COLO668 (cell line): ENCODE data around the gene PCED1B.

Experiments
- DNase-seq: peaks from one replicate; lab custom pipeline; 2025; ENCODE audit not compliant: unreplicated experiment; lab: John Stamatoyannopoulos, UW

PCED1B gene

DNA sequence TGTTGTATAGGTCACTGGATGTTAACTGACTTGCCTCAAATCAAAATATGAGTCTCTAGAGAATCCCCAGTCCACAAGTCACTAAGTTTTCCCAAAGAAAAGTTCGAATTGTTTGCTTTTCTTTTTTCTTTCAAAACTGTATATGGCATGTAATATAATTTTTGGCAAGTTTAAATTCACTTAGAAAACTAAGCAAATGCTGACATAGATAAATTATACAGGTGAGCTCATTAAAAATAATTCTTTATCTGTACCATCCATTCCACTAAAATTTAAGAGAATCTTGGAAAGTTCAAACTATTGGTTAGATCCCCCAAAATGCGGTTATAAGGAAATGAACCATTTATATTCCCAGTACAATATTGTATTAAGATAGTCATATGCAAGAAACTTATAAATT, 145.9 kb downstream of the PCED1B start:
- DNase-seq, result no peak

DNA sequence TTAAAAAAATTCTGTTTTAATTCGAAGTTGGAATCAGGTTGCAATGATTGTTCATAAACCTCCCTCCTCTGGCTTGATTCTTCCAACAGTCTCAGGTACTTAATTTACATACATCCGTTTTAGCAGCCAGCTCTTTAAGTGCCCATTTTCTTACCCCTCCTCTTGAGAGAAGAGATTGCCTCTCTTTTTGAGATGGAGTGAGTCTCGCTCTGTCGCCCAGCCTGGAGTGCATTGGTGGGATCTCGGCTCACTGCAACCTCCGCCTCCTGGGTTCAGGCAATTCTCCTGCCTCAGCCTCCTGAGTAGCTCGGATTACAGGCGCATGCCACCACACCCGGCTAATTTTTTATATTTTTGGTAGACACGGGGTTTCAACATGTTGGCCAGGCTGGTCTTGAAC, 146.8 kb downstream of the PCED1B start:
- DNase-seq, result no peak

DNA sequence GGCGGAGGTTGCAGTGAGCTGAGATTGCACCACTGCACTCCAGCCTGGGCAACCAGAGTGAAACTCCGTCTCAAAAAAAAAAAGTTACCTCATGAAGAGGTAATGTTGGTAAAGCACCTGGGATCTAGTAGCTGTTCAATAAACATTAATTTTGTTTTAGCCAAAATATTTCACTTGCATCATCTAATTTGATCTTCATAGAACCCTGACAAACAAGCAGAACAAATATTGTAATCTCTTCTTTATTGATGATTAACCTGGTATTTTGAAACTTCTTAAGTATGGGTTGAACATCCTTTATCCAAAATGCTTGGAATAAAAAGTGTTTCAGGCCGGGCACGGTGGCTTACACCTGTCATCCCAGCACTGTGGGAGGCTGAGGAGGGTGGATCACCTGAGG, 149.4 kb downstream of the PCED1B start:
- DNase-seq, result no peak

DNA sequence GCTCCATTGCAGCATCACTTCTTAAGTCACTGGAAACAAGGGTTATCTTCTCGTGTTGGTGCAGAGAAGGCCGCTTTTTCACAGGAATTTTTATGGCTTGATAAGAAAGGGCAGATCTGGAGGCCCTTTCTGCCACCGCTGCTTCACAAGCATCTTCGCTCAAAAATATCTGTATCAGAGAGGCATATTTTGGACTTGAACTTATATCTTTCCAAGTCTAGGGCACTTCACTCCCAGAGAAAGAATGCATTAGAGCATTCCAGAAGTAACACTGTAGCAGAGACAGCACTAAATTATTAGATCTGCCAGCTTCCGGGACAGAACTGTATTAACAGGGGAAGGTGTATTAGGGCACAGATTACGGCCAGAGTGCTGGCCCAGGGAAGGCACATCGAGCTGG, 152.0 kb downstream of the PCED1B start:
- no peak for DNase-seq

DNA sequence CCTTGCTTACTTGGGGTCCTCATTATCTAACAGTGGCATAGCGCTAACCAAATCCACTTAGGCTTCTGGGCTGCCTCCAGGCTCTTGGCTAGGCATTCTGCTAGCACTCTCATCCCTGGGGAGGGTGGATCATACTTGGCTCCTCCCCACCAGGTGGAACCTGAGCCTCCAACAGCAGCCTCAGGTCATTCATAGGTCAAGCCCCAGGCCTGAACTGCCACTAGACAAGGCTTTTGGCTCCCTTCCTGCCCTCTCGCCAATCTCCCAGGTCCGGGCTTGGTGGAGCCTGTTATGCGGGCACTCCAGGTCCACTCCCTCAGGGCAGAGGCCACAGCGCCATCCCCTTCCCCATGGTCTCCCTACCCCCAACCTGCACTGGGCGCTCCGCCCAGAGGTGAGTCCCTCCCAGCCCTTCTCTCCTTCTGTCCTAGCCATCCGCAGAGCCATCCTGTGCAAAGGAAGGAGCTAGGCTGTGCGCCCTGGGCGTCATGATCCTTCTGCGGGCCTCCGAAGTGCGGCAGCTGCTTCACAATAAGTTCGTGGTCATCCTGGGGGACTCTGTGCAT, 155.2 kb downstream of the PCED1B start:
- DNase-seq, result no peak

DNA sequence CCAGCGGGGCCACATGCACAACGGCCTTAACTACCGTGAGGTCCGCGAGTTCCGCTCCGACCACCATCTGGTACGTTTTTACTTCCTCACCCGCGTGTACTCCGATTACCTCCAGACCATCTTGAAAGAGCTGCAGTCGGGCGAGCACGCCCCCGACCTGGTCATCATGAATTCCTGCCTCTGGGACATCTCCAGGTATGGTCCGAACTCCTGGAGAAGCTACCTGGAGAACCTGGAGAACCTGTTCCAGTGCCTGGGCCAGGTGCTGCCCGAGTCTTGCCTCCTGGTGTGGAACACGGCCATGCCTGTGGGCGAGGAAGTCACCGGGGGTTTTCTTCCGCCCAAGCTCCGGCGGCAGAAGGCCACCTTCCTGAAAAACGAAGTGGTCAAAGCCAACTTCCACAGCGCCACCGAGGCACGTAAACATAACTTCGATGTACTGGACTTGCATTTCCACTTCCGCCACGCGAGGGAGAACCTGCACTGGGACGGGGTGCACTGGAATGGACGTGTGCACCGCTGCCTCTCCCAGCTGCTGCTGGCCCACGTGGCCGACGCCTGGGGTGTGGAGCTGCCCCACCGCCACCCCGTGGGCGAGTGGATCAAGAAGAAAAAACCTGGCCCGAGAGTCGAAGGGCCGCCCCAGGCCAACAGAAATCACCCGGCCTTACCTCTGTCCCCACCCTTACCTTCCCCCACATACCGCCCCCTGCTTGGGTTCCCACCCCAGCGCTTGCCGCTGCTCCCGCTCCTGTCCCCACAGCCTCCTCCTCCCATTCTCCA, 156.0 kb downstream of the PCED1B start:
- no peak for DNase-seq

DNA sequence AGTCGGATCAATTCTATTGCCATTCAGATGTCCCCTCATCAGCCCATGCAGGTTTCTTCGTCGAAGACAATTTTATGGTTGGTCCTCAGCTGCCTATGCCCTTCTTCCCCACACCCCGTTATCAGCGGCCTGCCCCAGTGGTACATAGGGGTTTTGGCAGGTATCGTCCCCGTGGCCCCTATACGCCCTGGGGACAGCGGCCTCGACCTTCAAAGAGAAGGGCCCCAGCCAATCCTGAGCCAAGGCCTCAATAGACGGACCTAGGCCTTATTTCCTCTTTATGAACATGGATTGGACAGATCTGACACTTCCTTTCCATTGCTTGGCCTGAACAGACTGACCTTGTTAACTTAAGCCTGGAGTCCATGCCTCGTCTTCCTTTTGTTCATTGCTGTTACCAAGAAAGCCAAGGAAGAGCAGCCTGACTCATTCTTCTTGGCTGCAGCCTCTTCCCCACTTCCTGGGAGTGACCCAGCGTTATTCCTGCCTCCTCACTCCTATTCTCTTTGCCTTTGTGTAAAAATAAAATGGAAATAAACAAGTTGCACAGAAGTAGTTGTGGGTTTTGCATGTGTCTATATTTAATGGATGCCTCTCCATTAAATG, 156.8 kb downstream of the PCED1B start:
- DNase-seq, result no peak

DNA sequence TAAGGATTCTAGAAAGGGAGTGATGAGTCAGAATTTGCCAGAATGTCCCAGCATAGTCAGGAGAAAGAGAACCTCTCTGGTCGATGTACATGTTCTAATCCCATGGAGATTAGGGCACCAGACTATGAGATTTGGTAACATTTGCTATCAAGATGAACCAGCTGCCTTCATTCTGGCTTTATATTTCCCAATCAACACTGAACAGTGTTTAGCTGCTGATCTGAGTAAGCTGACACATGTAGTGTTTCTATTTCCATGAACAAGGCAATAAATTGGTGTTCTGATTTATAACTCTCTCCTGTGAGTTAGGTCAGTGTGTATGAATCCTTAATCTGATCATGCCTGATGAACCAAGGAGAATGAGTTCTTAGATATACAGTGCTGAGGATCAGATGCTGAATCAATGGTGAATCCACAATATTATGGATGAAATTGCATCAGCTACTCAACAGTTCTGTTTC, 158.4 kb downstream of the PCED1B start:
- DNase-seq, result no peak

DNA sequence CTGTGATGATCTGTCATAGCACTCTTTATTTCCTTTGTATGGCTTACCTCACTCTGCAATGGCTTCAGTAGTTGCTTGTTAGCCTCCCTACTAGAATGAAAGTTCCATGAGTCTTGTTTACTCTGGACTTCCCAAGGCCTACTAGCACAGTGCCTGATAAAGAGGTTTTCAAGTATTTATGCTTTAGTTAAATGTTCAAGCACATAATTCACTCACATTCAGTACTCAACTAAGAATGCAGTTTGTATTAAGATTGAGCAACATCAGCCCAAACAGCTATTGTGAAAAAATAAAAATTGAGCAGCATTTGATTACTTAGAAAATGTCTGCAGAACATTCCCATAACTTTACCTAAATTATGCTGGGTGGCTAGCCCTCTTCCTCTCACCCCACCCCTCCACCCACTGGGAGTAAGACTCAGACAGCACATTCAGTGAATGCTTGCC, 159.3 kb downstream of the PCED1B start:
- DNase-seq, result no peak

DNA sequence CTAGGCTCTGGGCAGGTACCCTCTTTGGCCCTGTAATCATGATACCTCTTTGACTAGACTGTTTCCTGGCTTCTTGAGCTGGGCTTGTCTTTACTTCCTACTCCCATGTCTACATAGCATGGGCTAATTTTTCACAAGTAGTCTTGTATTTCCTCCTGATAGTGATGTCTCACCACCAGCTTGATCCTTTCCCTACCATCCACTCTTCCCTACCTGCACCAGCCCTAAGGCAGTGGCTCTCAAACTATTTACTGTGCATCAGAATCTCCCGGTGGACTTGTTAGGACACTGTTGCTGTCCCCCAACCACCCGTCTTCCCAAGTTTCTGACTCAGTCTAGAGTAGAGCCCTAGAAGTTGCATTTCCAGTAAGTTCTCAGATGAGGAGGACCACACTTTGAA, 163.0 kb downstream of the PCED1B start:
- DNase-seq, result no peak

DNA sequence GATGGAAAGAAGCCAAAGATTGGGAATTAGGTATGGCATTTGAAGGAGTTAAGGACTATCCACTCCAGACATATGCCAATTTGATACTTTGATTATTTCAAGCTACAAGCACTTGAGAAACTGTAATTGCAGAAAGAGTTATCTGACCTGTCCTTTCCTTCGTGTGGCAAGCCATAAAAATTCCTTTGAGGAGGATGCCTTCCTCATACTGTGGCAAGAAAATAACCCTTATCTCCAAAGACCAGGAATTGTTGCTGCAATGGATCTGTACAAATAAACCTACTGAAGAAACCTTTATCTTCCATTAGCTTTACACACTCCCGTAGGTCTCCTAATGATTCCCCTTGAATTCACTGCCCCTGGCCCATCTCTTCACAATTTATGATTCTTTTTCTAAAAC, 165.4 kb downstream of the PCED1B start:
- DNase-seq, result no peak

DNA sequence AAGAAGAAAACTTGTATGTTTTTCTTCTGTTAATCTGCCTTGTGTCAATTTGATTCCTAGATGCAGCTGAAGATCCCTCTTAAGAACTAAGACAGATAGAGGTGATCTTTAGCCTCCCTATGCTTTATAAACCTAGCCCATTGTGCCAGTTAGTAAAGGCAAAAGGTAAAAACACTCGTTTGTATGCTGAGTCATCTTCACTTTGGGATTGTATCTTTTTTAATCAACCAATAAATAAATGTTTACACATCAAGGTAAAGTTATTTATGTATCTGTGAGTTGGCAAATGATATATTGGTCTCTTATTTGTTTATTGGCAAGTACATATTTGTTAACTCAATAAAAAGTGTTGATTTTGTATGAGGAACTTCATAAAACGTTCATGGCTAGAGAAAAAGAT, 166.2 kb downstream of the PCED1B start:
- no peak for DNase-seq

DNA sequence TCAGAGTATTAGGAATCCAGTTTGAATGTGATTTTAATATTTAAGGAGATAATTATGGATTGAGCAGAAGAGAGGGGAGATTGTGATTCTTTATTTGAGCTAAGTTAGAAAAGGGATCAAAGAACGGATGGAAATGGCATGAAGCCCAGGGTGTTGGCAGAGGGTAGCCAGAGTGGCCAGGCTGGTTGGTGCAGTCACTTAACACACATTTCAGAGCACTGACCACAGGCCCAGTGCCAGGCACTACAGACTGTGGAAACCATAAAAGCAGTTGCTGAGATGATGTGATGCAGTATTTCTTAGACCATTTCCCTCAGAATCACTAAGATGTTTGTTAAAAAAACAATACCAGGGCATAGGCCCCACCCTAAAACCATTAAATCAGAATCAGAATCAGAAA, 168.0 kb downstream of the PCED1B start:
- no peak for DNase-seq

DNA sequence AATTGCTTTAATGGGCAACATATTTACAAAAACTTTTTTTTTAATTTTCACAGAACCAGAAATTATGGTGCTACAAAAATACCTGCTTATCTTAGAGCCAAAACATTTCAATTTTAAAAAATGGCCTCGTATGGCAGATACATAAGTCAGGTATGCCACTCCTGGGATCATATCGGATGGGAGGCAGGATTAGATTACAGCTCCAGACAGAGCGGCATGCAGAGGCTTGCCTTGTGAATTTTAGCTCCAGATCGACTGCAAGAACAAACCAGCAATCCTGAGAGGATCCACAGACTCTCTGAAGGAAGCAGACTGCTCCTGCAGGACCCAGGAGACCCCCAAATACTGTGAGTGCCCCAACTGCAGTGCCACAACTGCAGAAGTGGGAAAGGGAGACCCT, 169.7 kb downstream of the PCED1B start:
- no peak for DNase-seq

DNA sequence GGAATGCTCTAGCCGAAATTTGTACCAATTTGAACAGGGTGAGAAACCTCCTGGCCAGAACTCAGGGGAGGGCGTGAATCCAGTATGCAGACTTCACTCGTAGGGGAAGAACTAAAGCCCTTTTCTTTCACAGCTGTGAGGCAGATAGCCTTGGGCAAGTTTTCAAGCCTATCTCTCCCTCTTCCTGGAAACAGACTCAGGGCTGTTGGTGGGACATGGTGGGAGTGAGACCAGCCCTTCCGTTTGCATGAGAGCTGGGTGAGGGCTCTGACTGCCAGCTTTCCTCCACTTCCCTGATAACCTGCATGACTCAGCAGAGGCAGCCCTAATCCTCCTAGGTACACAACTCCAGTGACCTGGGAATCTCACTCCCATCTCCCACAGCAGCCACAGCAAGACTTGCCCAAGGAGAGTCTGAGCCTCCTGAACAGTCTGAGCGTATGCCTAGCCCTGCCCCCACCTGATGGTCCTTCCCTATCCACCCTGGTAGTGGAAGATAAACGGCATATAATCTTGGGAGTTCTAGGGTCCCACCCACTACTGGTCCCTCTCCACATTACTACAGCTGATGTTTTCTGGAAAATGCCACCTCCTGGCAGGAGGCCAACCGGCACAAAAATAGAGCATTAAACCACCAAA, 170.4 kb downstream of the PCED1B start:
- no peak for DNase-seq

DNA sequence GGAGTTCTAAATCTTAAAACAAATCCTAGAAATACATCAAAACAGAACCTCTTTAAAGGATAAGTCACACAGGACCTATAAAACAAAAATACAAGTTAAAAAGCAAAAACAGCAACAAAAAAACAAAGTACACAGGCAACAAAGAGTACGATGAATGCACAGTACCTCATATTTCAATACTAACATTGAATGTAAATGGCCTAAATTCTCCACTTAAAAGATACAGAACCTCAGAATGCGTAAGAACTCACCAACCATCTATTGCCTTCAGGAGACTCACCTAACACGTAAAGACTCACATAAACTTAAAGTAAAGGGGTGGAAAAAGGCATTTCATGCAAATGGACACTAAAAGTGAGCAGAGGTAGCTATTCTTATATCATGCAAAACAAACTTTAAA, 172.5 kb downstream of the PCED1B start:
- DNase-seq, result no peak

DNA sequence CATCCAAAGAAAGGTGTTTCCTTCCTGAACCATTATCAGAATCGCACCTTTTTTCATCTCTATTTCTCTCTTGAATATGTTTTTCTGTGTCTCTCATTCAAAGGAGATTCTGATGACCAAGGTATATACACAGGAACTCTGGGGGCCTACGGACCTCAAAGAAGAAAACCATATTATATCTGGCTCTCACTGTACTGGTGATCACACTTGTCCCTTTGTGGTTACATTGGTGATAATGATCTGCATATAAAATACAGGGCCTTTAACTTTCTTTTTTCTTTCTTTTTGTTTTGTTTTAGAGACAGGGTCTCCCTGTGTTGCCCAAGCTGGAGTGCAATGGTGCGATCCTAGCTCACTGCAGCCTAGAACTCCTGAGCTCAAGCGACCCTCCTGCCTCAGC, 185.5 kb downstream of the PCED1B start:
- no peak for DNase-seq

DNA sequence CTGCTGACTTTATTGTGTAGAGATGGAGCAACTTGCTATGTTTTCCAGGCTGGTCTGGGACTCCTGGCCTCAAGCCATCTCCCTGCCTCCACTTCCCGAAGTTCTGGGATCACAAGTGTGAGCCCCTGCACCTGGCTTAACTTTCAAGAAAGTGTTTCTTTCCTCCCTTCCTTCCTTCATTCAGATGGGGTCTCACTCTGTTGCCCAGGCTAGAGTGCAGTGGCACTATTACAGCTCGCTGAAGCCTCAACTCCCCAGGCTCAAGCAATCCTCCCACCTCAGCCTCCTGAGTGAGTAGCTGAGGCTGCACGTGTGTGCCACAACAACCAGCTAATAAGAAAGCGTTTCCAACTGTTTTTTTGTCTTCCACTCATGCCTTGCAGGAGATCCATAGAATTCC, 186.0 kb downstream of the PCED1B start:
- no peak for DNase-seq

DNA sequence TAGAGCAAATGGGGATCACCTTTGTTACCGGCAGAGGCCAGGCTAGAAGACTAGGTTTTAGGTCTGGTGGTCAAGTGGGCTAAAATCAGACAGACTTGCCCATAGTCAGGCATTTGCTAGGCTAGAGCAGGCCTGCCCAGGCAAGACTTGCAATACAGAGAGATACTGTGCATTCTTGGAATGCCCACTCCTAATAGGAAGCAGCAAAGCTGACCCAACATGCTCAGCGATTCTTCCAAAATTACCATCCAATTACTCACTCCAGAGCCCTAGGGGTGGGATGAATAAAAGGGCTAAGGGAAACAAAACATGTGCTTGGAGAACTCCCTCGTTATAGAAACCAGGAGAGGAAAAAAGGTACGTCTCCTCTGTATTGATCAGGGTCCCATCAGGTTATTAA, 188.2 kb downstream of the PCED1B start:
- DNase-seq, result no peak

DNA sequence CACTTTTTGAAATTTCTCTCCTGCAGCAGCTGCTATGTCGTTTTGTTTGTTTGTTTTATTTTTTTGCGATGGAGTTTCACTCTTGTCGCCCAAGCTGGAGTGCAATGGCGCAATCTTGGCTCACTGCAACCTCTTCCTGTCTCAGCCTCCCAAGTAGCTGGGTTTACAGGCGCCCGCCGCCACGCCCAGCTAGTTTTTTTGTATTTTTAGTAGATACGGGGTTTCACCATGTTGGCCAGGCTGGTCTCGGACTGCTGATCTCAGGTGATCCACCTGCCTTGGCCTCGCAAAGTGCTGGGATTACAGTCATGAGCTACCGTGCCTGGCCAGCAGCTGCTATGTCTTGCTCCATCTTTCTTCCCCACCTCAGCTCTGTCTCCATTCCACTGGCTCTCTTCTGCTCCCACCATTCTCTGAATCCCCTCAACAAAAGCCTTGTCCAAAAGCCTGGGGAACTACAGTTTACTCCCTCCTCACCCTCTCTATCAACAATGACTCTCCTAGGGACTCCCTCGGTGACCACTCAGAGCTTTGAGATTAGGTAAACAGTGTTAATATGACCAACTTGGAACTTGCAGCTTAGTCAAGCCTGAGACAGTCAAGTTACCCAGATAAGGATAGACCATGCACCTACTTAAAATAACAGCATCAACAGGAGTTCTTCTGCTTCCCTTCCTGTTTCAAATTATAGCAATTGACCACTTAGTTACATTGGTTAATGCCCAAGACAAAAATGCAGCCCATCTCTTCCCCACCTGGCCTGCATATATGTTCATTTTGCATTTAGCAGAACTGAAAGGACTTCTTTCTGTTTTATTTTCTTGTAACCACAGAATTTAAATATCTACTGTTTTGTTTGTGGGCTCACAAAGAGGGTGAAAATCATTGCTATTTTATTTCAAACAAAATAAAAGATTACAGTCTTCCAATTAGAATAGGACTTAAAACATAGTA, 189.4 kb downstream of the PCED1B start:
- DNase-seq, result no peak

DNA sequence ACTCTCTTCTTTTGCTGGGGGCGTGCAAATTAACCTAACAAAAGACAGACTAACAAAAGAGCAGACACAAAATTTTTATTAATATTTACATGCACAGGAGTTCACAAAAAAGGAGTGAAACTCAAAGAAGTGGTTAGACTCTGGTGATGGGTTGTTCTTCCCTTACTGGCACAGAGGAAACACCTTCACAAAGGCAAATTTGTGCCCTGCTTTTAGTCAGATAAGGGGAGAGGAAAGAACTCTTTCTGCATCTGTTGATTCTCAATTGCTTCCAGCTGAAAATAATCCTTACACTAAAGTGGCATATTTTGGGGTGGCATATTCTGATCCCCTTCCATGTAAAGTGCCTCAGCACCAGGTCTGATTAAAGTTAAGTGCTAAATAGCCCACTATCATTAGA, 190.5 kb downstream of the PCED1B start:
- no peak for DNase-seq
